Ovary (tissue), 9 donors: ENCODE measurements around the gene RSRC2. TPM values are rescaled to one million over a fixed set of nuclear protein-coding genes. Genes with fewer than 3 reads are reported as not detected.
A peak's percentile ranks its signal among the peaks of the same experiment; 100 is the strongest.

Experiments
- DNase-seq, 5 donors: peaks; one replicate each; pipeline ENCODE4 v3.0.0-alpha.2; 2019 to 2020
- H3K27ac ChIP-seq, 2 donors: fragments of 200-600 bp; one replicate each; pipeline versions ENCODE4 v1.5.1 to v1.8.0; 2019 to 2022
- H3K27me3 ChIP-seq: fragments of 200-600 bp; one replicate; pipeline ENCODE4 v1.8.0; 2022
- H3K36me3 ChIP-seq: fragments of 200-600 bp; sonication (generic); one replicate; pipeline ENCODE4 v1.5.1; 2019
- H3K4me1 ChIP-seq: one replicate; pipeline ENCODE4 v1.8.1; 2013; ENCODE audit warnings: mild to moderate bottlenecking, moderate library complexity; ENCODE audit not compliant: insufficient read depth
- H3K4me3 ChIP-seq: fragments of 200-600 bp; sonication (generic); one replicate; pipeline ENCODE4 v1.5.1; 2017
- H3K9me3 ChIP-seq, 2 donors: fragments of 200-600 bp in 1 of 2; sonication (generic) in 1 of 2; one replicate each; pipeline versions ENCODE4 v1.5.1 to v1.8.1; 2013 to 2019; ENCODE audit warnings: mild to moderate bottlenecking in 1 of 2, moderate library complexity in 1 of 2
- CTCF ChIP-seq, 3 donors: fragments of 450-650 bp in 2 of 3; fragments of 200-600 bp in 1 of 3; IDR thresholded peaks; one replicate each; pipeline versions ENCODE4 v1.5.1 to v1.8.0; 2016 to 2022; ENCODE audit warnings: antibody characterized with exemption in 3 of 3, mild to moderate bottlenecking in 1 of 3
- EP300 ChIP-seq: sonication (generic); formaldehyde crosslinking; IDR thresholded peaks from one replicate; pipeline ENCODE4 v1.6.1; 2017; ENCODE audit warnings: antibody characterized with exemption
- POLR2A ChIP-seq: fragments of 450-650 bp; IDR thresholded peaks from one replicate; pipeline ENCODE4 v1.6.1; 2017; ENCODE audit warnings: antibody characterized with exemption, mild to moderate bottlenecking, moderate library complexity
- WGBS, 3 donors: extraction: QIAGEN DNeasy Blood & Tissue Kit in 1 of 3; methylation state at CpG; one replicate each; pipeline versions ENCODE4 v1.1.5 to v1.1.7; 2013 to 2017; 5-methylcytosine and 5-hydroxymethylcytosine counted together
- intact Hi-C, 4 donors: fragments of 100-400 bp; cut with DNase I; formaldehyde crosslinking; loops; one replicate each; pipeline versions ENCODE4 v1.11.0 to v1.15.1; 2022 to 2023
- polyA plus RNA-seq, 2 donors: library from polyadenylated mRNA; stranded (reverse); fragments of 200-250 nt in 1 of 2; fragments of 350-450 nt in 1 of 2; fragmentation: Illumina TruSeq in 1 of 2; extraction: RNeasy Lipid Tissue Mini Kit (QIAGEN cat#74804) in 1 of 2; gene quantifications; one replicate each; pipeline ENCODE4 v1.2.3, GENCODE V29; 2013 to 2014
- total RNA-seq, 7 donors: library from RNA; depleted of rRNA in 2 of 7; stranded (reverse); fragments of >200 nt in 2 of 7; fragmentation: NEBNext Ultra II Directional in 3 of 7; extraction: Animal tissue kit (Norgen Biotek cat#: 25700) in 3 of 7; gene quantifications; one replicate each; pipeline versions ENCODE4 v1.1.0 to v1.2.4, GENCODE V29; 2016 to 2023
- donor health status: DM: no; HTN: no; CAD: no; lungs with moderate emphysema.
- donor health status: DM: no; HTN: no; CAD: no.
- donor health status: Bipolar disorder and iron deficiency.
- donor health status: DM: yes; HTN: yes; CAD: no.
- donor health status: DM: no; HTN: no; CAD: no.
- donor health status: DM: yes; HTN: yes; CAD: no.

RSRC2 gene
- total and polyA plus RNA-seq, 9 donors = 54.1 to 90.7 (median 62.7) TPM

GRCh38 chr12:122460641-122461040 is 66.1 kb downstream of the RSRC2 start:
- no peak overlapping the region for H3K27ac ChIP-seq
- intact Hi-C loops = no loop called here
- no peaks in the 10 kb centered on the region for H3K9me3 ChIP-seq
- no peak overlapping the region for H3K4me3 ChIP-seq
- WGBS, 3 donors = 67 to 77% (median 69%) methylated on average over 2 of the region's 2 CpGs
- no peak for TF ChIP-seq EP300
- no peak for TF ChIP-seq POLR2A
- no peak for TF ChIP-seq CTCF (IDR thresholded peaks at IDR 0.05)
- DNase-seq = peak in 1 of 5 donors; percentile 6
- no peaks in the 10 kb centered on the region for H3K36me3 ChIP-seq
- no peaks in the 10 kb centered on the region for H3K4me1 ChIP-seq
- no peaks in the 10 kb centered on the region for H3K27me3 ChIP-seq

GRCh38 chr12:122460061-122460460 is 66.7 kb downstream of the RSRC2 start:
- H3K4me3 ChIP-seq = no peak overlapping the region
- 92 to 95% (median 93%) methylated on average over 7 of the region's 7 CpGs for WGBS, 3 donors
- no peak overlapping the region for H3K27ac ChIP-seq
- peak in 1 of 5 donors; percentile 3 for DNase-seq
- no peaks in the 10 kb centered on the region for H3K27me3 ChIP-seq
- H3K4me1 ChIP-seq = no peaks in the 10 kb centered on the region
- H3K9me3 ChIP-seq = no peaks in the 10 kb centered on the region
- H3K36me3 ChIP-seq = no peaks in the 10 kb centered on the region
- intact Hi-C loops = no loop called here
- TF ChIP-seq POLR2A (no peak), EP300 (no peak), CTCF (IDR thresholded peaks at IDR 0.05) (no peak)

- no peaks in the 10 kb centered on the region for H3K9me3 ChIP-seq
- no peaks in the 10 kb centered on the region for H3K27me3 ChIP-seq
- no peak overlapping the region for H3K4me3 ChIP-seq
- no peak for TF ChIP-seq EP300
- TF ChIP-seq POLR2A = no peak
- TF ChIP-seq CTCF (IDR thresholded peaks at IDR 0.05) = no peak
- 86 to 98% (median 94%) methylated on average over 2 of the region's 2 CpGs for WGBS, 3 donors
- H3K36me3 ChIP-seq = no peaks in the 10 kb centered on the region
- H3K27ac ChIP-seq = no peak overlapping the region
- peak in 1 of 5 donors; percentile 6 for DNase-seq
- intact Hi-C loops = no loop called here
- no peaks in the 10 kb centered on the region for H3K4me1 ChIP-seq
Observed at GRCh38 chr12:122459211-122459610, 67.5 kb downstream of the RSRC2 start.

- 90 to 94% (median 94%) methylated on average over 17 of the region's 17 CpGs for WGBS, 3 donors
- Histone ChIP-seq H3K27ac (no peak overlapping the region), H3K27me3 (no peaks in the 10 kb centered on the region), H3K36me3 (no peaks in the 10 kb centered on the region), H3K4me3 (no peak overlapping the region), H3K4me1 (no peaks in the 10 kb centered on the region), H3K9me3 (no peaks in the 10 kb centered on the region)
- DNase-seq = peak in 1 of 5 donors; percentile 9
- TF ChIP-seq EP300 (no peak), CTCF (IDR thresholded peaks at IDR 0.05) (no peak), POLR2A (no peak)
- intact Hi-C loops = no loop called here
Observed at GRCh38 chr12:122458105-122459035, 68.4 kb downstream of the RSRC2 start.
